Endothelial cell of umbilical vein (primary cell): ENCODE data around the gene INPP5A. TPM values are rescaled to one million over a fixed set of nuclear protein-coding genes. Genes with fewer than 3 reads are reported as not detected.

Experiments
- BruUV-seq: library from RNA; stranded (reverse); fragments of 400-500 nt; replicated peaks from 2 replicates; lab custom pipeline; 2021; lab: Mats Ljungman, UMichigan
- CTCF ChIA-PET: fragments of 300-600, 350-600 bp; sonication (Branson Sonifier 250); formaldehyde crosslinking; loops from one replicate; lab custom pipeline; 2021; ENCODE audit warnings: antibody characterized with exemption, inconsistent platforms; lab: Charles Lee
- POLR2A ChIA-PET: fragments of 300-600, 350-600 bp; sonication (Branson Sonifier 250); formaldehyde crosslinking; loops from one replicate; lab custom pipeline; 2021; ENCODE audit warnings: antibody characterized with exemption, inconsistent platforms; lab: Charles Lee
- DNase-seq: peaks from one replicate; pipeline ENCODE4 v3.0.0-alpha.2; 2011; ENCODE audit warnings: low read depth, low spot score
- FAIRE-seq: peaks from 2 replicates; lab custom pipeline; 2011; peaks lifted over from hg19 to GRCh38; lab: Jason Lieb, UNC
- H2AFZ ChIP-seq: 2 replicates; pipeline ENCODE4 v1.6.0; 2012; ENCODE audit warnings: low read depth, low read length, control low read depth, inconsistent platforms
- H3K27ac ChIP-seq: 2 replicates; pipeline ENCODE4 v1.5.1; 2011; ENCODE audit warnings: low read depth, mild to moderate bottlenecking, control low read depth, low read length, moderate library complexity; ENCODE audit not compliant: insufficient read depth
- H3K27me3 ChIP-seq, 2 experiments: 2 replicates each; pipeline versions ENCODE4 v1.6.0 to v1.6.1; 2011; ENCODE audit warnings: low read length in 2 of 2, mixed read lengths in 1 of 2; ENCODE audit not compliant: control insufficient read depth in 2 of 2, insufficient read depth in 2 of 2
- H3K36me3 ChIP-seq, 2 experiments: 2 replicates in 1 of 2; 3 replicates in 1 of 2; pipeline ENCODE4 v1.5.1; 2011; ENCODE audit warnings: low read length in 2 of 2, mild to moderate bottlenecking in 1 of 2, moderate library complexity in 1 of 2; ENCODE audit not compliant: control insufficient read depth in 2 of 2, insufficient read depth in 2 of 2; ENCODE audit errors: extremely low read depth in 1 of 2
- H3K4me1 ChIP-seq: 3 replicates; pipeline ENCODE4 v1.5.1; 2011; ENCODE audit warnings: mild to moderate bottlenecking, low read length; ENCODE audit not compliant: control insufficient read depth, insufficient read depth; ENCODE audit errors: extremely low read depth
- H3K4me2 ChIP-seq: 2 replicates; pipeline ENCODE4 v1.6.1; 2011; ENCODE audit warnings: low read length, control low read depth, mixed read lengths; ENCODE audit not compliant: insufficient read depth
- H3K4me3 ChIP-seq, 3 experiments: fragments of 200-600 bp in 1 of 3; sonication (generic), shearing (Covaris generic) in 1 of 3; replicated peaks in 1 of 3; 2 replicates each; pipeline ENCODE4 v1.5.1; 2011 to 2016; ENCODE audit warnings: control low read depth in 3 of 3, low read length in 3 of 3, mild to moderate bottlenecking in 2 of 3, inconsistent platforms in 1 of 3, low read depth in 1 of 3, moderate library complexity in 1 of 3; ENCODE audit not compliant: insufficient read depth in 1 of 3
- H3K79me2 ChIP-seq: 2 replicates; pipeline ENCODE4 v1.6.0; 2012; ENCODE audit warnings: low read length, inconsistent platforms; ENCODE audit not compliant: control insufficient read depth, insufficient read depth
- H3K9ac ChIP-seq: replicated peaks from 2 replicates; pipeline ENCODE3; 2011; ENCODE audit warnings: low read length, control low read depth; ENCODE audit not compliant: insufficient read depth; ENCODE audit errors: extremely low read depth
- H3K9me1 ChIP-seq: replicated peaks from 3 replicates; pipeline ENCODE4 v1.6.0; 2011; ENCODE audit warnings: mild to moderate bottlenecking, low read length; ENCODE audit not compliant: control insufficient read depth, insufficient read depth; ENCODE audit errors: extremely low read depth
- H3K9me3 ChIP-seq: replicated peaks from 2 replicates; pipeline ENCODE4 v1.5.1; 2012; ENCODE audit warnings: low read length, inconsistent platforms; ENCODE audit not compliant: control insufficient read depth, insufficient read depth
- H4K20me1 ChIP-seq: replicated peaks from 2 replicates; pipeline ENCODE3; 2011; ENCODE audit warnings: mild to moderate bottlenecking, low read length; ENCODE audit not compliant: control insufficient read depth, insufficient read depth; ENCODE audit errors: extremely low read depth
- CTCF ChIP-seq, 2 donors: IDR thresholded peaks; 1 replicate in 1 of 2; 2 replicates in 1 of 2; pipeline ENCODE4 v1.5.1; 2011; ENCODE audit warnings: low read length in 2 of 2, mild to moderate bottlenecking in 2 of 2, moderate library complexity in 2 of 2, control low read depth in 1 of 2, inconsistent platforms in 1 of 2, low read depth in 1 of 2; ENCODE audit not compliant: insufficient read depth in 1 of 2; ENCODE audit errors: extremely low read depth in 1 of 2
- EZH2 ChIP-seq: IDR thresholded peaks from 2 replicates; pipeline ENCODE4 v1.6.1; 2012; ENCODE audit warnings: borderline replicate concordance, low read depth, mild to moderate bottlenecking, moderate library complexity, low read length, inconsistent platforms; ENCODE audit not compliant: severe bottlenecking
- FOS ChIP-seq: IDR thresholded peaks from 2 replicates; pipeline ENCODE4 v1.6.1; 2011; ENCODE audit warnings: mild to moderate bottlenecking, low read length, moderate library complexity, borderline replicate concordance; ENCODE audit not compliant: insufficient read depth
- GATA2 ChIP-seq: IDR thresholded peaks from 2 replicates; pipeline ENCODE4 v1.7.0; 2011; ENCODE audit warnings: low read depth, mild to moderate bottlenecking, moderate library complexity, mixed read lengths, low read length; ENCODE audit not compliant: insufficient read length, insufficient read depth
- JUN ChIP-seq: IDR thresholded peaks from 2 replicates; pipeline ENCODE4 v1.6.1; 2011; ENCODE audit warnings: borderline replicate concordance, low read depth; ENCODE audit not compliant: insufficient read length, insufficient read depth
- MAX ChIP-seq: IDR thresholded peaks from 2 replicates; pipeline ENCODE4 v1.6.1; 2011; ENCODE audit not compliant: insufficient read depth, insufficient read length
- MYC ChIP-seq: IDR thresholded peaks from one replicate; pipeline ENCODE4 v1.6.1; 2011; ENCODE audit warnings: mild to moderate bottlenecking, low read depth, low read length
- POLR2A ChIP-seq: IDR thresholded peaks from 2 replicates; pipeline ENCODE4 v1.6.1; 2012; ENCODE audit warnings: low read depth, mild to moderate bottlenecking, control low read depth, low read length
- dilution Hi-C: fragments of 300-500 bp; cut with MboI; formaldehyde crosslinking; loops from one replicate; pipeline ENCODE4 v1.15.0; 2019; ENCODE audit warnings: low sequenced_read_pairs; ENCODE audit not compliant: extremely low pct_ligation_motif_present
- intact Hi-C: fragments of 100-400 bp; cut with micrococcal nuclease; formaldehyde crosslinking; loops from one replicate; pipeline ENCODE4 v1.10.0; 2022
- polyA plus RNA-seq, 4 experiments: library from polyadenylated mRNA; depleted of rRNA in 3 of 4; stranded (reverse) in 3 of 4; unstranded in 1 of 4; fragments of >200 nt; gene quantifications; 2 replicates each; pipeline versions ENCODE4 v1.2.1 to v1.2.3, GENCODE V29; 2011 to 2012; ENCODE audit warnings: missing spikeins in 1 of 4
- total RNA-seq: library from RNA; stranded (reverse); gene quantifications from 2 replicates; pipeline ENCODE4 v1.2.3, GENCODE V29; 2021

INPP5A gene
- total and polyA plus RNA-seq, 2 donors (not counting 3 experiments of a cell fraction or from before 2014, with no cell fraction given), result 22.9 to 33.2 TPM

GRCh38 chr10:132701099-132701845, 163.7 kb downstream of the INPP5A start:
- no TSS peak for BruUV-seq
- intact Hi-C loops, result no loop called here

DNA sequence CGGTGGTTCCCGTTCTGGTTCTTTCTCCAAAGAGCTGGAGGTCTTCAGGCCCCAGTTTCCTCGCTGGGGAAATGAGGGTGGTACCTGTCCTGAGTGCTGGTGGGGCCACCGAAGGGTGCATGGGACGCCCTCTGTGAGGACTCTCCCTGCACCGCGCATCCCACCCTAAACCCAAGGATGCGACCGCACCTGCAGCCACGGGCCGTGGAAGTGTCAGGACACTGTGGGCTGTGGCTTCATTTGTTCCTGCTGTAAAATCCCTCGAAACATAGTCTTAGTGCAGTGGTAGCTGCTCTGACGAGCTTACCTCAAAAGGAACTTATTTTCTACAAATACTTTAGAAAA, 164.2 kb downstream of the INPP5A start:
- CTCF ChIA-PET, result no interaction called here
- intact Hi-C loops (no loop called here), dilution Hi-C loops (no loop called here)
- POLR2A ChIA-PET, result no interaction called here
- no TSS peak for BruUV-seq
- no peaks in the 10 kb centered on the region for H3K9me3 ChIP-seq
- H3K4me3 ChIP-seq, result no peak overlapping the region
- no peaks in the 10 kb centered on the region for H4K20me1 ChIP-seq
- H2AFZ ChIP-seq, result no peak overlapping the region
- FAIRE-seq (no peak), DNase-seq (no peak)
- H3K9me1 ChIP-seq, result no peaks in the 10 kb centered on the region
- H3K79me2 ChIP-seq, result no peaks in the 10 kb centered on the region
- no peak overlapping the region for H3K27ac ChIP-seq
- H3K27me3 ChIP-seq, result no peaks in the 10 kb centered on the region
- H3K4me2 ChIP-seq, result no peak overlapping the region
- TF ChIP-seq MYC, result no peak
- no peak for TF ChIP-seq MAX
- TF ChIP-seq GATA2, result no peak
- TF ChIP-seq CTCF (IDR thresholded peaks at IDR 0.05; ENCODE audit: extremely low read depth in 1 of 2, insufficient read depth in 1 of 2, low read depth in 1 of 2, low read length in 2 of 2), result no peak
- no peak for TF ChIP-seq POLR2A
- H3K36me3 ChIP-seq, result no peaks in the 10 kb centered on the region
- H3K4me1 ChIP-seq, result no peaks in the 10 kb centered on the region
- no peak overlapping the region for H3K9ac ChIP-seq

More at GRCh38 chr10:132701099-132701845, 163.7 kb downstream of the INPP5A start:
- Histone ChIP-seq H3K27ac (no peak overlapping the region), H3K4me1 (no peaks in the 10 kb centered on the region), H3K27me3 (no peaks in the 10 kb centered on the region), H3K9ac (no peak overlapping the region), H4K20me1 (no peaks in the 10 kb centered on the region), H2AFZ (no peak overlapping the region), H3K36me3 (no peaks in the 10 kb centered on the region), H3K4me2 (no peak overlapping the region), H3K4me3 (no peak overlapping the region), H3K9me1 (no peaks in the 10 kb centered on the region), H3K9me3 (no peaks in the 10 kb centered on the region), H3K79me2 (no peaks in the 10 kb centered on the region)
- DNase-seq (no peak), FAIRE-seq (no peak)
- POLR2A ChIA-PET, result no interaction called here
- dilution Hi-C loops, result no loop called here
- CTCF ChIA-PET, result no interaction called here
- TF ChIP-seq EZH2, result no peak
- TF ChIP-seq GATA2, result no peak
- no peak for TF ChIP-seq FOS
- no peak for TF ChIP-seq JUN
- TF ChIP-seq POLR2A, result no peak
